HepG2 (cell line): ENCODE results near the gene EGFL8. TPM values are rescaled to one million over a fixed set of nuclear protein-coding genes. Genes with fewer than 3 reads are reported as not detected.

Source experiments
- ETS1 ChIP-seq: sonication (generic); formaldehyde crosslinking; IDR thresholded peaks from 2 replicates; pipeline ENCODE4 v1.4.0; 2020; ENCODE audit warnings: missing genetic modification reagents
- HDAC1 ChIP-seq: sonication (generic); formaldehyde crosslinking; IDR thresholded peaks from 2 replicates; pipeline ENCODE4 v1.5.1; 2020; ENCODE audit warnings: mild to moderate bottlenecking, missing genetic modification reagents
- KDM2A ChIP-seq: sonication (generic); formaldehyde crosslinking; IDR thresholded peaks from 2 replicates; pipeline ENCODE4 v1.4.0; 2020; ENCODE audit warnings: low read depth, missing genetic modification reagents, borderline replicate concordance
- NFYB ChIP-seq: sonication (generic); formaldehyde crosslinking; IDR thresholded peaks from 2 replicates; pipeline ENCODE4 v1.4.0; 2020; ENCODE audit warnings: missing genetic modification reagents
- POLR2A ChIP-seq, 2 experiments: IDR thresholded peaks; 2 replicates each; pipeline ENCODE4 v1.6.1; 2011; ENCODE audit warnings: low read depth in 2 of 2, low read length in 2 of 2, mild to moderate bottlenecking in 1 of 2, moderate library complexity in 1 of 2; ENCODE audit not compliant: insufficient read depth in 1 of 2
- RARA ChIP-seq: IDR thresholded peaks from 2 replicates; pipeline ENCODE4 v1.6.1; 2016; ENCODE audit warnings: missing genetic modification reagents, missing compliant biosample characterization
- SMAD1 ChIP-seq: sonication (generic); formaldehyde crosslinking; IDR thresholded peaks from 2 replicates; pipeline ENCODE4 v1.4.0; 2020; ENCODE audit warnings: missing genetic modification reagents, low read depth, mild to moderate bottlenecking, borderline replicate concordance
- SNAPC5 ChIP-seq: sonication (generic); formaldehyde crosslinking; IDR thresholded peaks from 2 replicates; pipeline ENCODE4 v1.8.1; 2023; ENCODE audit warnings: mild to moderate bottlenecking, missing genetic modification reagents, borderline replicate concordance
- TEAD3 ChIP-seq: optimal IDR thresholded peaks from 2 replicates; pipeline ENCODE3; 2016; ENCODE audit warnings: borderline replicate concordance
- ZBTB7A ChIP-seq: sonication (generic); formaldehyde crosslinking; IDR thresholded peaks from 2 replicates; pipeline ENCODE4 v1.8.0; 2022; ENCODE audit warnings: mild to moderate bottlenecking, missing genetic modification reagents
- ZFAT ChIP-seq: sonication (generic); formaldehyde crosslinking; conservative IDR thresholded peaks from 2 replicates; pipeline ENCODE4 v1.8.1; 2023; ENCODE audit warnings: missing genetic modification reagents, inconsistent platforms
- ZFP90 ChIP-seq: sonication (generic); formaldehyde crosslinking; IDR thresholded peaks from 2 replicates; pipeline ENCODE4 v1.8.0; 2022; ENCODE audit warnings: missing genetic modification reagents, mild to moderate bottlenecking, inconsistent platforms, borderline replicate concordance
- ZNF260 ChIP-seq: sonication (generic); formaldehyde crosslinking; IDR thresholded peaks from 2 replicates; pipeline ENCODE4 v1.4.0; 2020; ENCODE audit warnings: missing genetic modification reagents, low read depth, mild to moderate bottlenecking, borderline replicate concordance
- ZNF337 ChIP-seq: sonication (generic); formaldehyde crosslinking; IDR thresholded peaks from 2 replicates; pipeline ENCODE4 v1.5.1; 2020; ENCODE audit warnings: missing genetic modification reagents, low read depth, mild to moderate bottlenecking, borderline replicate concordance
- ZNF350 ChIP-seq: sonication (generic); formaldehyde crosslinking; IDR thresholded peaks from 2 replicates; pipeline ENCODE4 v1.4.0; 2020; ENCODE audit warnings: mild to moderate bottlenecking, low read depth, missing genetic modification reagents, borderline replicate concordance
- ZNF562 ChIP-seq: sonication (generic); formaldehyde crosslinking; IDR thresholded peaks from 2 replicates; pipeline ENCODE4 v1.8.0; 2022; ENCODE audit warnings: missing genetic modification reagents, borderline replicate concordance
- ZNF746 ChIP-seq: sonication (generic); formaldehyde crosslinking; IDR thresholded peaks from 2 replicates; pipeline ENCODE4 v1.8.0; 2022; ENCODE audit warnings: mild to moderate bottlenecking, missing genetic modification reagents
- ZNF768 ChIP-seq: sonication (generic); formaldehyde crosslinking; IDR thresholded peaks from 2 replicates; pipeline ENCODE4 v1.4.0; 2020; ENCODE audit warnings: missing genetic modification reagents
- ZNF775 ChIP-seq: sonication (generic); formaldehyde crosslinking; IDR thresholded peaks from 2 replicates; pipeline ENCODE4 v1.4.0; 2020; ENCODE audit warnings: missing genetic modification reagents, mild to moderate bottlenecking, moderate library complexity, borderline replicate concordance
- ZSCAN30 ChIP-seq: sonication (generic); formaldehyde crosslinking; IDR thresholded peaks from 2 replicates; pipeline ENCODE4 v1.5.0; 2020; ENCODE audit warnings: mild to moderate bottlenecking, missing genetic modification reagents
- ZSCAN5A ChIP-seq: sonication (generic); formaldehyde crosslinking; IDR thresholded peaks from 2 replicates; pipeline ENCODE4 v1.8.0; 2022; ENCODE audit warnings: mild to moderate bottlenecking, missing genetic modification reagents, borderline replicate concordance
- polyA plus RNA-seq, 8 experiments: library from polyadenylated mRNA; depleted of rRNA in 3 of 8; stranded (reverse) in 7 of 8; unstranded in 1 of 8; fragments of >200 nt; fragmentation: Illumina TruSeq in 4 of 8; extraction: Trizol in 4 of 8; gene quantifications; 2 replicates each; pipeline versions ENCODE4 v1.2.1 to v1.2.3, GENCODE V29; 2011 to 2016; ENCODE audit warnings: low read depth in 4 of 8, missing spikeins in 1 of 8, mixed read lengths in 1 of 8; ENCODE audit not compliant: insufficient read depth in 1 of 8
- total RNA-seq, 5 experiments: library from RNA; depleted of rRNA; stranded (reverse); fragments of >200 nt; fragmentation: Illumina TruSeq; extraction: Trizol; gene quantifications; 2 replicates each; pipeline ENCODE4 v1.2.3, GENCODE V29; 2016; ENCODE audit warnings: low read depth in 1 of 5
- TF ChIP-seq, protein P1 (sequence below), 2 experiments: IDR thresholded peaks; 2 replicates each; pipeline ENCODE4 v1.6.1; 2011 to 2012; ENCODE audit warnings: low read length in 2 of 2, borderline replicate concordance in 1 of 2, low read depth in 1 of 2, mild to moderate bottlenecking in 1 of 2, moderate library complexity in 1 of 2
- TF ChIP-seq, protein P2 (sequence below): sonication (generic); formaldehyde crosslinking; IDR thresholded peaks from 2 replicates; pipeline ENCODE4 v1.4.0; 2020; ENCODE audit warnings: mild to moderate bottlenecking, low read depth, missing genetic modification reagents

Gene EGFL8
- total and polyA plus RNA-seq, 2 of the 13 experiments (the other 11 are each of a cell fraction or from before 2014, with no cell fraction given): 10.0 to 11.5 TPM

GRCh38 chr6:32177183-32177787 is 12.9 kb downstream of the EGFL8 start (continued):
- TF ChIP-seq ZSCAN5A (no peak), SMAD1 (CRISPR knock-in tag) (peak; percentile 35; the same call in 1 of the 2 replicates), NFYB (CRISPR knock-in tag) (no peak), HDAC1 (0 out of 2 replicates have a peak, but pooled peaks have one; percentile 5), ZNF260 (CRISPR knock-in tag) (no peak), ZNF768 (CRISPR knock-in tag) (no peak), ZNF350 (CRISPR knock-in tag) (no peak), ZBTB7A (CRISPR knock-in tag) (no peak; the same call in 1 of the 2 replicates), ZSCAN30 (no peak), TEAD3 (CRISPR knock-in tag) (peak; percentile 48), ZFP90 (CRISPR knock-in tag) (no peak), ETS1 (CRISPR knock-in tag) (no peak), RARA (CRISPR knock-in tag) (0 out of 2 replicates have a peak, but pooled peaks have one; percentile 33), ZFAT (CRISPR knock-in tag) (no peak), POLR2A (IDR thresholded peaks at IDR 0.05; ENCODE audit: insufficient read depth in 1 of 2, low read depth in 2 of 2, low read length in 2 of 2) (peak; percentile 59 to 79), ZNF775 (CRISPR knock-in tag) (no peak; the same call in 1 of the 2 replicates), ZNF562 (no peak), ZNF746 (CRISPR knock-in tag) (no peak; the same call in 1 of the 2 replicates), SNAPC5 (CRISPR knock-in tag) (no peak), ZNF337 (CRISPR knock-in tag) (no peak; the same call in 1 of the 2 replicates), KDM2A (CRISPR knock-in tag) (peak; percentile 24; the same call in 1 of the 2 replicates)
- TF ChIP-seq, protein P1, sequence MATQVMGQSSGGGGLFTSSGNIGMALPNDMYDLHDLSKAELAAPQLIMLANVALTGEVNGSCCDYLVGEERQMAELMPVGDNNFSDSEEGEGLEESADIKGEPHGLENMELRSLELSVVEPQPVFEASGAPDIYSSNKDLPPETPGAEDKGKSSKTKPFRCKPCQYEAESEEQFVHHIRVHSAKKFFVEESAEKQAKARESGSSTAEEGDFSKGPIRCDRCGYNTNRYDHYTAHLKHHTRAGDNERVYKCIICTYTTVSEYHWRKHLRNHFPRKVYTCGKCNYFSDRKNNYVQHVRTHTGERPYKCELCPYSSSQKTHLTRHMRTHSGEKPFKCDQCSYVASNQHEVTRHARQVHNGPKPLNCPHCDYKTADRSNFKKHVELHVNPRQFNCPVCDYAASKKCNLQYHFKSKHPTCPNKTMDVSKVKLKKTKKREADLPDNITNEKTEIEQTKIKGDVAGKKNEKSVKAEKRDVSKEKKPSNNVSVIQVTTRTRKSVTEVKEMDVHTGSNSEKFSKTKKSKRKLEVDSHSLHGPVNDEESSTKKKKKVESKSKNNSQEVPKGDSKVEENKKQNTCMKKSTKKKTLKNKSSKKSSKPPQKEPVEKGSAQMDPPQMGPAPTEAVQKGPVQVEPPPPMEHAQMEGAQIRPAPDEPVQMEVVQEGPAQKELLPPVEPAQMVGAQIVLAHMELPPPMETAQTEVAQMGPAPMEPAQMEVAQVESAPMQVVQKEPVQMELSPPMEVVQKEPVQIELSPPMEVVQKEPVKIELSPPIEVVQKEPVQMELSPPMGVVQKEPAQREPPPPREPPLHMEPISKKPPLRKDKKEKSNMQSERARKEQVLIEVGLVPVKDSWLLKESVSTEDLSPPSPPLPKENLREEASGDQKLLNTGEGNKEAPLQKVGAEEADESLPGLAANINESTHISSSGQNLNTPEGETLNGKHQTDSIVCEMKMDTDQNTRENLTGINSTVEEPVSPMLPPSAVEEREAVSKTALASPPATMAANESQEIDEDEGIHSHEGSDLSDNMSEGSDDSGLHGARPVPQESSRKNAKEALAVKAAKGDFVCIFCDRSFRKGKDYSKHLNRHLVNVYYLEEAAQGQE (IDR thresholded peaks at IDR 0.05; ENCODE audit: borderline replicate concordance in 1 of 2, low read depth in 1 of 2, low read length in 2 of 2): no peak
- TF ChIP-seq, protein P2, sequence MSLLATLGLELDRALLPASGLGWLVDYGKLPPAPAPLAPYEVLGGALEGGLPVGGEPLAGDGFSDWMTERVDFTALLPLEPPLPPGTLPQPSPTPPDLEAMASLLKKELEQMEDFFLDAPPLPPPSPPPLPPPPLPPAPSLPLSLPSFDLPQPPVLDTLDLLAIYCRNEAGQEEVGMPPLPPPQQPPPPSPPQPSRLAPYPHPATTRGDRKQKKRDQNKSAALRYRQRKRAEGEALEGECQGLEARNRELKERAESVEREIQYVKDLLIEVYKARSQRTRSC (CRISPR knock-in tag): no peak
